ENCODE data around the gene OR14A16.

DNA sequence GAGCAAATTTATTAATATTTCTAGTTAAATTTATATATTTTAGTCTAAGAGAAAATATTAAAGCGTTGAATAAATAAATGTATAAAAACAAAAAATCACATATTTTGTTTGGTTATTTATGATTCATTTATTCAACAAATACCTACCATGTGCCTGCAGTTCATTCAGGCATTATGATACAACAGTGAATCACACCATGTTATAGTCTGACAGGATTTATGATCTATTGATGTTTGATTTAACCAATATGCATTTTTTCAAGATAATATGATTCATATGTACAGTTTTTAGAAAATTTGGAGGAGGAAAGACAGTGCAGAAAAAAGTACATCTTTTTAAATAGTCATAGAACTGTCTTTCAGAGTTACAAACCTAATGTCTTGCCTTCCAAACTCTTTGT is 25.7 kb upstream of the OR14A16 start:
- TF ChIP-seq, protein P1, sequence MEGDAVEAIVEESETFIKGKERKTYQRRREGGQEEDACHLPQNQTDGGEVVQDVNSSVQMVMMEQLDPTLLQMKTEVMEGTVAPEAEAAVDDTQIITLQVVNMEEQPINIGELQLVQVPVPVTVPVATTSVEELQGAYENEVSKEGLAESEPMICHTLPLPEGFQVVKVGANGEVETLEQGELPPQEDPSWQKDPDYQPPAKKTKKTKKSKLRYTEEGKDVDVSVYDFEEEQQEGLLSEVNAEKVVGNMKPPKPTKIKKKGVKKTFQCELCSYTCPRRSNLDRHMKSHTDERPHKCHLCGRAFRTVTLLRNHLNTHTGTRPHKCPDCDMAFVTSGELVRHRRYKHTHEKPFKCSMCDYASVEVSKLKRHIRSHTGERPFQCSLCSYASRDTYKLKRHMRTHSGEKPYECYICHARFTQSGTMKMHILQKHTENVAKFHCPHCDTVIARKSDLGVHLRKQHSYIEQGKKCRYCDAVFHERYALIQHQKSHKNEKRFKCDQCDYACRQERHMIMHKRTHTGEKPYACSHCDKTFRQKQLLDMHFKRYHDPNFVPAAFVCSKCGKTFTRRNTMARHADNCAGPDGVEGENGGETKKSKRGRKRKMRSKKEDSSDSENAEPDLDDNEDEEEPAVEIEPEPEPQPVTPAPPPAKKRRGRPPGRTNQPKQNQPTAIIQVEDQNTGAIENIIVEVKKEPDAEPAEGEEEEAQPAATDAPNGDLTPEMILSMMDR (conservative IDR thresholded peaks at IDR 0.05; ENCODE audit: low read depth, low read length): no peak
- TF ChIP-seq EZH2 (IDR thresholded peaks at IDR 0.05; ENCODE audit: borderline replicate concordance, low read depth, low read length, poor library complexity, severe bottlenecking): no peak

All from A673 (cell line).